Karpas-422 (cell line): ENCODE data around the gene HES7. TPM values are rescaled to one million over a fixed set of nuclear protein-coding genes. Genes with fewer than 3 reads are reported as not detected.
A peak's percentile ranks its signal among the peaks of the same experiment; 100 is the strongest.

Source experiments
- DNase-seq: peaks from one replicate; pipeline ENCODE4 v3.0.0-alpha.2; 2015
- H2AFZ ChIP-seq: fragments of 200-600 bp; sonication (generic); 2 replicates; pipeline ENCODE4 v1.6.1; 2014; ENCODE audit warnings: antibody characterized with exemption, low read length, mixed read lengths
- H3K27ac ChIP-seq: fragments of 200-600 bp; sonication (generic); 2 replicates; pipeline ENCODE4 v1.5.1; 2014; ENCODE audit warnings: mild to moderate bottlenecking, low read length, moderate library complexity
- H3K27me3 ChIP-seq: fragments of 200-600 bp; sonication (generic); 2 replicates; pipeline ENCODE4 v1.6.1; 2014; ENCODE audit warnings: low read length, mixed read lengths
- H3K36me3 ChIP-seq: fragments of 200-600 bp; sonication (generic); 2 replicates; pipeline ENCODE4 v1.6.1; 2014; ENCODE audit warnings: low read length, mixed read lengths; ENCODE audit not compliant: insufficient read depth
- H3K4me1 ChIP-seq: fragments of 200-600 bp; sonication (generic); 2 replicates; pipeline ENCODE4 v1.6.1; 2014; ENCODE audit warnings: mild to moderate bottlenecking, low read length, mixed read lengths
- H3K4me2 ChIP-seq: fragments of 200-600 bp; sonication (generic); 2 replicates; pipeline ENCODE4 v1.6.1; 2014; ENCODE audit warnings: low read length, low read depth, mild to moderate bottlenecking; ENCODE audit not compliant: poor library complexity, severe bottlenecking
- H3K4me3 ChIP-seq: fragments of 200-600 bp; sonication (generic); 2 replicates; pipeline ENCODE4 v1.5.1; 2014; ENCODE audit warnings: mild to moderate bottlenecking, antibody characterized with exemption, low read length, mixed read lengths
- H3K79me2 ChIP-seq: fragments of 200-600 bp; sonication (generic); 2 replicates; pipeline ENCODE4 v1.6.1; 2014; ENCODE audit warnings: mild to moderate bottlenecking, low read length, mixed read lengths
- H3K9ac ChIP-seq: fragments of 200-600 bp; sonication (generic); 2 replicates; pipeline ENCODE4 v1.6.0; 2014; ENCODE audit warnings: low read length
- H3K9me2 ChIP-seq: fragments of 200-600 bp; sonication (generic), shearing (Covaris generic); replicated peaks from 2 replicates; pipeline ENCODE4 v1.6.0; 2014; ENCODE audit warnings: mild to moderate bottlenecking, low read length, moderate library complexity; ENCODE audit not compliant: insufficient read depth
- H3K9me3 ChIP-seq: fragments of 300-700, 200-600 bp; sonication (generic); 2 replicates; pipeline ENCODE4 v1.6.1; 2014; ENCODE audit warnings: low read length, mixed read lengths
- H4K20me1 ChIP-seq: fragments of 200-600 bp; sonication (generic); 2 replicates; pipeline ENCODE4 v1.6.1; 2014; ENCODE audit warnings: mild to moderate bottlenecking, antibody characterized with exemption, low read length, low read depth; ENCODE audit not compliant: insufficient read depth
- total RNA-seq: library from RNA; depleted of rRNA; stranded (reverse); fragments of >200 nt; shearing (Covaris generic); gene quantifications from 2 replicates; pipeline ENCODE4 v1.2.3, GENCODE V29; 2014; ENCODE audit warnings: low replicate concordance

The HES7 gene
- total RNA-seq, 1 experiment from 2014 or later: 0.37 TPM

DNA sequence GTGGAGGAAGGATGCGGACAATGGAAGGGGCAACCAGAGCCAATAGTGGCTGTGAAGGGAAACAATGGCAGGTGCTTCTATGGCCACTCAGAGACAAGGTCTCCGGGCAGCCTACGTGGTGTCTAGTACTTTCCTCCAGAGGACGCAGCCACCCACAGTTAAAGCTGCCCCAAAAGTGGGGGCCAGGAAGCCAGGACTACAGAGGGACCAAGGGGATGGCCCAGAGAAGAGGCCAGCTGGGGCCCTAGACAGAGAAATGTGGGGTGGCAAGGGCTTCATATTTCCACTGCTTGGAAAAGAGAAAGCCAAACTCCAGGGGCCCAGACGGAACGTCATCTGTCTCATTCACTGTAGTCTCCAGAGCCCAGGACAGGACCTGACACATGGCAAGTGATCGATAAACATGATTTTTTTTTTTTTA, 29.1 kb upstream of the HES7 start:
- no peak for DNase-seq
- no peak overlapping the region for H3K27ac ChIP-seq
- no peaks in the 10 kb centered on the region for H3K9me3 ChIP-seq
- H4K20me1 ChIP-seq: peaks cover 13% of the 10 kb centered on the region
- no peaks in the 10 kb centered on the region for H3K27me3 ChIP-seq
- H3K4me3 ChIP-seq: no peak overlapping the region; the same call in 1 of the 2 replicates
- no peaks in the 10 kb centered on the region for H3K9me2 ChIP-seq
- H2AFZ ChIP-seq: no peak overlapping the region
- H3K9ac ChIP-seq: no peak overlapping the region; the same call in 1 of the 2 replicates
- 0 out of 2 replicates have a peak, but pooled peaks cover 3% of the 10 kb centered on the region for H3K36me3 ChIP-seq
- peak overlapping the region; percentile 97 for H3K4me2 ChIP-seq
- H3K79me2 ChIP-seq: peaks cover 43% of the 10 kb centered on the region
- peaks cover 55% of the 10 kb centered on the region for H3K4me1 ChIP-seq

- 0 out of 2 replicates have a peak, but pooled peaks cover 3% of the 10 kb centered on the region for H3K36me3 ChIP-seq
Observed at GRCh38 chr17:8152112-8152775, 28.3 kb upstream of the HES7 start, which contains the start of gene PER1. TSS of gene PER1 (minus strand) at chr17:8152404. CDS start at chr17:8150706, 1,698 bp downstream.

GRCh38 chr17:8151641-8152111, 27.8 kb upstream of the HES7 start:
- peak overlapping the region; percentile 60 for H3K27ac ChIP-seq
- no peaks in the 10 kb centered on the region for H3K9me2 ChIP-seq
- H2AFZ ChIP-seq: peak overlapping the region; percentile 39; the same call in 1 of the 2 replicates
- H3K9ac ChIP-seq: peak overlapping the region; percentile 94
- H3K9me3 ChIP-seq: no peaks in the 10 kb centered on the region
- H3K4me3 ChIP-seq: peak overlapping the region; percentile 88
- H3K4me2 ChIP-seq: peak overlapping the region; percentile 97
- H3K36me3 ChIP-seq: 0 out of 2 replicates have a peak, but pooled peaks cover 3% of the 10 kb centered on the region
- peaks cover 50% of the 10 kb centered on the region for H3K4me1 ChIP-seq
- H3K27me3 ChIP-seq: no peaks in the 10 kb centered on the region
- peaks cover 13% of the 10 kb centered on the region for H4K20me1 ChIP-seq
- peaks cover 43% of the 10 kb centered on the region for H3K79me2 ChIP-seq
- peak; percentile 68 for DNase-seq

More at GRCh38 chr17:8152112-8152775, 28.3 kb upstream of the HES7 start, which contains the start of gene PER1:
- H3K9ac ChIP-seq: peak within 1 kb of the TSS; percentile 94
- H3K27me3 ChIP-seq: no peaks in the 10 kb centered on the region
- peak within 1 kb of the TSS; percentile 88 for H3K4me3 ChIP-seq
- H3K4me1 ChIP-seq: peaks cover 55% of the 10 kb centered on the region
- peak within 1 kb of the TSS; percentile 97 for H3K4me2 ChIP-seq
- H3K79me2 ChIP-seq: peaks cover 43% of the 10 kb centered on the region
- H4K20me1 ChIP-seq: peaks cover 13% of the 10 kb centered on the region
- H3K9me2 ChIP-seq: no peaks in the 10 kb centered on the region
- peak within 1 kb of the TSS; percentile 60 for H3K27ac ChIP-seq
- H3K9me3 ChIP-seq: no peaks in the 10 kb centered on the region
- peak; percentile 97 for DNase-seq
- H2AFZ ChIP-seq: peak within 1 kb of the TSS; percentile 39; the same call in 1 of the 2 replicates

- H3K79me2 ChIP-seq: peaks cover 43% of the 10 kb centered on the region
- H3K9me3 ChIP-seq: no peaks in the 10 kb centered on the region
- peak overlapping the region; percentile 94 for H3K9ac ChIP-seq
- H3K4me2 ChIP-seq: peak overlapping the region; percentile 97
- no peaks in the 10 kb centered on the region for H3K27me3 ChIP-seq
- 0 out of 2 replicates have a peak, but pooled peaks cover 3% of the 10 kb centered on the region for H3K36me3 ChIP-seq
- no peak overlapping the region for H2AFZ ChIP-seq
- DNase-seq: peak; percentile 95
- no peaks in the 10 kb centered on the region for H3K9me2 ChIP-seq
- H4K20me1 ChIP-seq: peaks cover 13% of the 10 kb centered on the region
- H3K4me3 ChIP-seq: peak overlapping the region; percentile 88
- H3K4me1 ChIP-seq: peaks cover 50% of the 10 kb centered on the region
- peak overlapping the region; percentile 60 for H3K27ac ChIP-seq
Observed at GRCh38 chr17:8151120-8151640, 27.3 kb upstream of the HES7 start.

DNA sequence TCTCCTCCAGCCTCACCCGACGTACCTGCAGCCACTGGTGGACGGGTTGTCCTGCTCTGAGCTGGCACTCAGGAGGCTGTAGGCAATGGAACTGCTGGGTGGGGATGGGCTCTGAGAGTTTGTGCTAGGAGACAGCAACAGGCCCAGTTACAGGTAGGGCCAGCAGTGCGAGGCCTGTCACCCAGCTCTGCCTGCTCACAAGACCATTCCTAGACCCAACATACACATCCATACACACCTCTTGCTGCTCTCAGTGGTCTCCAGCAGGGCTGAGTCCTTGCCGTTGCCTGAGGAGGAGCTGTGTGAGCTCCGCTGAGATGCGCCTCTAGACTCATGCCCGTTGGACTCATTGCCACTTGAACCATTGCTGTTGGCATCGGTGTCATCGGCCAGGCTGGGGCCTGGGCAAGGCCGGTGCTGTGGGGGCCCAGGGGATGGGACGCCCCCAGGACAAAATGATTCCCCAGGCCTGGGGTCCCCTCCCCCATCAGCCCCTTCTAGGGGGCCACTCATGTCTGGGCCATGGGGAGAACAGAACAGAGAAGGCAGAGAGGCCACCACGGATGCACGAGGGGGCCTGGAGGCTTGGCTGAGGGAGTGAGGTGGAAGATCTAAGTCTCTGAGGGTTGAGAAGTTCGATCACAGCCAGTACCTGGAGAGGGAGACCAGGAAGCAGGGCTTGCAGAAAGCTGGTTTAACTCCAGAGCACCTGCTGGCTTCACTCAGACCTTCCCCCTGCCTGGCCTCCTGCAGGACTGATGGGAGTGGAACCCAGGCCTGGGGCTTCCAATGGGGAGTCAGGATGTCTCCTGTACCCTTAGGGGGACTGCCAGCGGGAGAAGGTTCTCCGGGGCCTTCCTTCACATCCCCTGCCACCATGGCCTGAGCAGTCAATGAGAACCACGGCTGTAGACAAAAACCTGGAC, 26.6 kb upstream of the HES7 start:
- peak overlapping the region; percentile 59 for H3K27ac ChIP-seq
- H3K4me1 ChIP-seq: peaks cover 44% of the 10 kb centered on the region
- peaks cover 37% of the 10 kb centered on the region for H3K79me2 ChIP-seq

GRCh38 chr17:8149419-8150193, 25.7 kb upstream of the HES7 start:
- Histone ChIP-seq H3K9ac (no peak overlapping the region), H3K79me2 (peaks cover 29% of the 10 kb centered on the region), H3K27me3 (no peaks in the 10 kb centered on the region), H4K20me1 (peaks cover 13% of the 10 kb centered on the region), H3K36me3 (0 out of 2 replicates have a peak, but pooled peaks cover 3% of the 10 kb centered on the region), H3K4me2 (no peak overlapping the region), H3K9me2 (no peaks in the 10 kb centered on the region), H3K4me1 (peaks cover 36% of the 10 kb centered on the region), H3K9me3 (no peaks in the 10 kb centered on the region), H2AFZ (no peak overlapping the region), H3K4me3 (no peak overlapping the region), H3K27ac (no peak overlapping the region)
- no peak for DNase-seq

More for the DNA sequence above, 26.6 kb upstream of the HES7 start:
- DNase-seq: no peak
- peak overlapping the region; percentile 94 for H3K9ac ChIP-seq
- no peak overlapping the region for H2AFZ ChIP-seq
- H3K9me2 ChIP-seq: no peaks in the 10 kb centered on the region
- H3K4me2 ChIP-seq: peak overlapping the region; percentile 97
- H3K36me3 ChIP-seq: 0 out of 2 replicates have a peak, but pooled peaks cover 3% of the 10 kb centered on the region
- H3K9me3 ChIP-seq: no peaks in the 10 kb centered on the region
- peak overlapping the region; percentile 88 for H3K4me3 ChIP-seq
- peaks cover 13% of the 10 kb centered on the region for H4K20me1 ChIP-seq
- no peaks in the 10 kb centered on the region for H3K27me3 ChIP-seq

DNA sequence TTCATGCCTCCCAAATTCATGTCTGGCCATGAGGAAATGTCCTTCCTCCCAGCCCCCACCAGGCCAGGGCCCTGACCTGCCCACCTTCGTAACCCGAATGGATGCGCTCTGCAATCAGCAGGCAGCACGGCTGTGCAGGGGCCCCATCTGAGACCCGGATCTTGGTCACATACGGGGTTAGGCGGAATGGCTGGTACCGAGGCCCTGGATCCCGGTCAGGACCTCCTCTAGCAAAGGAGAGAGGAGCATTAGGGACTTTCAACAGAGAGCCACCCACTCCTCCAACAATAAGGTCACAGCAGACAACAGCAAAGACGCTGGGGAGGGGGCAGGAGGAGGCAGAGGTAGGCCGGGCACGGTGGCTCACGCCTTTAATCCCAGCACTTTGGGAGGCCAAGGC, 24.7 kb upstream of the HES7 start:
- Histone ChIP-seq H2AFZ (no peak overlapping the region), H4K20me1 (peaks cover 13% of the 10 kb centered on the region), H3K79me2 (peaks cover 21% of the 10 kb centered on the region), H3K9ac (no peak overlapping the region), H3K4me3 (no peak overlapping the region), H3K36me3 (0 out of 2 replicates have a peak, but pooled peaks cover 3% of the 10 kb centered on the region), H3K9me2 (no peaks in the 10 kb centered on the region), H3K4me2 (no peak overlapping the region), H3K27me3 (no peaks in the 10 kb centered on the region), H3K9me3 (no peaks in the 10 kb centered on the region), H3K27ac (no peak overlapping the region), H3K4me1 (peaks cover 25% of the 10 kb centered on the region)
- DNase-seq: no peak
